K562 (cell line): ENCODE measurements around the gene PNMA8A. TPM values are rescaled to one million over a fixed set of nuclear protein-coding genes. Genes with fewer than 3 reads are reported as not detected.
A peak's percentile ranks its signal among the peaks of the same experiment; 100 is the strongest.

Experiments used
- ARID1B ChIP-seq: fragments of 450-650 bp; IDR thresholded peaks from 2 replicates; pipeline ENCODE4 v1.6.1; 2016; ENCODE audit warnings: antibody characterized with exemption, mild to moderate bottlenecking, inconsistent platforms
- ATF2 ChIP-seq: sonication (generic); formaldehyde crosslinking; IDR thresholded peaks from 2 replicates; pipeline ENCODE4 v1.8.1; 2022; ENCODE audit warnings: missing genetic modification reagents
- C11orf30 ChIP-seq: fragments of 450-650 bp; IDR thresholded peaks from 2 replicates; pipeline ENCODE4 v1.6.1; 2016; ENCODE audit warnings: low read depth, mild to moderate bottlenecking
- CHD7 ChIP-seq: fragments of 200-600 bp; sonication (generic); IDR thresholded peaks from one replicate; pipeline ENCODE4 v1.6.1; 2012; ENCODE audit warnings: mild to moderate bottlenecking, low read depth, low read length, inconsistent platforms
- E2F4 ChIP-seq: sonication (generic); formaldehyde crosslinking; IDR thresholded peaks from 2 replicates; pipeline ENCODE4 v1.8.0; 2022; ENCODE audit warnings: mild to moderate bottlenecking, low read depth, missing genetic modification reagents
- GATAD2A ChIP-seq: fragments of 450-650 bp; IDR thresholded peaks from 2 replicates; pipeline ENCODE4 v1.6.1; 2017
- IFI16 ChIP-seq: fragments of 250-450 bp; sonication (Bioruptor Pico); IDR thresholded peaks from 2 replicates; pipeline ENCODE4 v2.1.2; 2022; ENCODE audit warnings: mild to moderate bottlenecking, inconsistent platforms
- NONO ChIP-seq, 2 experiments: fragments of 200-400 bp in 1 of 2; fragments of 450-650 bp in 1 of 2; formaldehyde crosslinking in 1 of 2; IDR thresholded peaks; 2 replicates each; pipeline ENCODE4 v1.6.1; 2017; ENCODE audit warnings: low read depth in 2 of 2, mild to moderate bottlenecking in 2 of 2, moderate library complexity in 2 of 2, low read length in 1 of 2
- ZNF232 ChIP-seq: sonication (generic); formaldehyde crosslinking; IDR thresholded peaks from 2 replicates; pipeline ENCODE4 v1.8.0; 2022; ENCODE audit warnings: mild to moderate bottlenecking, missing genetic modification reagents
- polyA plus RNA-seq, 8 experiments: library from polyadenylated mRNA; depleted of rRNA in 4 of 8; stranded (reverse) in 5 of 8; unstranded in 3 of 8; fragments of >200 nt; fragmentation: Nextera tagmentation in 2 of 8; fragmentation: Illumina TruSeq in 1 of 8; extraction: Ambion mirVana in 2 of 8; extraction: Trizol in 1 of 8; gene quantifications; 2 replicates each; pipeline versions ENCODE4 v1.2.1 to v1.2.3, GENCODE V29; 2011 to 2014; ENCODE audit warnings: inconsistent platforms in 1 of 8, missing spikeins in 1 of 8
- total RNA-seq, 7 experiments: library from RNA; depleted of rRNA in 6 of 7; stranded (reverse); fragments of >200 nt in 6 of 7; fragmentation: Illumina TruSeq in 2 of 7; extraction: Trizol in 2 of 7; gene quantifications; 2 replicates each; pipeline versions ENCODE4 v1.2.1 to v1.2.3, GENCODE V29; 2011 to 2021; ENCODE audit warnings: low replicate concordance in 1 of 7

PNMA8A gene
- total and polyA plus RNA-seq, 9 of the 15 experiments (the other 6 are each of a cell fraction or from before 2014, with no cell fraction given): 6.6 to 23.8 (median 14.9) TPM

GRCh38 chr19:46442808-46443450 lies 28.4 kb downstream of the PNMA8A start (continued):
- TF ChIP-seq CHD7 (no peak), NONO (IDR thresholded peaks at IDR 0.05; ENCODE audit: low read depth in 2 of 2, low read length in 1 of 2) (no peak), E2F4 (CRISPR knock-in tag) (no peak), ATF2 (no peak), C11orf30 (0 out of 2 replicates have a peak, but pooled peaks have one; percentile 19), GATAD2A (no peak), IFI16 (CRISPR knock-in tag) (no peak), ARID1B (no peak), ZNF232 (no peak)
